HEK293T (cell line): ENCODE measurements around the gene INTS2.

Experiments
- BHLHE40 ChIP-seq: fragments of 450-650 bp; IDR thresholded peaks from 2 replicates; pipeline ENCODE4 v1.6.1; 2016; ENCODE audit warnings: mild to moderate bottlenecking, moderate library complexity, borderline replicate concordance
- CTBP1 ChIP-seq: fragments of 450-650 bp; IDR thresholded peaks from 2 replicates; pipeline ENCODE4 v1.6.1; 2016; ENCODE audit warnings: borderline replicate concordance
- ELF4 ChIP-seq: fragments of 450-650 bp; IDR thresholded peaks from 2 replicates; pipeline ENCODE4 v1.6.1; 2017; ENCODE audit warnings: antibody characterized with exemption
- FOXA1 ChIP-seq: fragments of 450-650 bp; IDR thresholded peaks from 2 replicates; pipeline ENCODE4 v1.6.1; 2016; ENCODE audit warnings: mild to moderate bottlenecking
- FOXK2 ChIP-seq: fragments of 450-650 bp; IDR thresholded peaks from 2 replicates; pipeline ENCODE4 v1.6.1; 2016; ENCODE audit warnings: mild to moderate bottlenecking
- FOXM1 ChIP-seq: fragments of 450-650 bp; IDR thresholded peaks from 2 replicates; pipeline ENCODE4 v1.6.1; 2017; ENCODE audit warnings: mild to moderate bottlenecking, borderline replicate concordance
- HDGF ChIP-seq: fragments of 450-650 bp; IDR thresholded peaks from 2 replicates; pipeline ENCODE4 v1.6.1; 2017; ENCODE audit warnings: antibody characterized with exemption, borderline replicate concordance
- NFRKB ChIP-seq: fragments of 450-650 bp; IDR thresholded peaks from 2 replicates; pipeline ENCODE4 v1.6.1; 2016; ENCODE audit warnings: mild to moderate bottlenecking, moderate library complexity
- PKNOX1 ChIP-seq: fragments of 450-650 bp; IDR thresholded peaks from 2 replicates; pipeline ENCODE4 v1.6.1; 2016
- SP1 ChIP-seq: fragments of 450-650 bp; IDR thresholded peaks from 2 replicates; pipeline ENCODE4 v1.6.1; 2017
- SUZ12 ChIP-seq: fragments of 450-650 bp; IDR thresholded peaks from 2 replicates; pipeline ENCODE4 v1.6.1; 2016; ENCODE audit warnings: mild to moderate bottlenecking
- TARDBP ChIP-seq: fragments of 450-650 bp; IDR thresholded peaks from 2 replicates; pipeline ENCODE4 v1.6.1; 2016
- ZNF384 ChIP-seq: fragments of 450-650 bp; IDR thresholded peaks from 2 replicates; pipeline ENCODE4 v1.6.1; 2016

- no peak for TF ChIP-seq SP1
- no peak for TF ChIP-seq TARDBP
- no peak for TF ChIP-seq FOXM1
- TF ChIP-seq PKNOX1: no peak
- TF ChIP-seq FOXK2: no peak
- TF ChIP-seq SUZ12: no peak
- no peak for TF ChIP-seq BHLHE40
- TF ChIP-seq CTBP1: no peak
- no peak for TF ChIP-seq FOXA1
- no peak for TF ChIP-seq ZNF384
- TF ChIP-seq ELF4: no peak
- no peak for TF ChIP-seq HDGF
- TF ChIP-seq NFRKB: no peak
Observed at GRCh38 chr17:61852857-61853256, 74.9 kb downstream of the INTS2 start.
